ENCODE measurements around the gene IL6R.

DNA sequence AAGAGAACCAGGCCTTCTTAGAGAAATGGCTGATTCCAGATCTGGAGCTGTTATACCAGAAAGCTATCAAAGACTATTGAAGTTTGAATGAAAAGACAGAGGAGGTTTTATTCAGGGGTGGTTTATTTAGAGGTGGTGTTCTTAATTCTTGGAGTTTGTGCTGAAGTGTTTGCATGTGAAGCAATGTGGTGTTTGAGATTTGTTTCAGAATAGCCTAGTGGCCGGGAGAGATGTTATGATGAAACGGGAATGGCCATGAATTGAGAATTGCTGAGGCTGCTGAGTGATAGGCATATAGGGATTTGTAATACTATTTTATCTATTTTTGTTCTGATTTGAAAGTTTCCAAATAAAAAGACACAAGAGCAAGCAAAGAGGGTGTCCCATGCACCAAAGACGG lies 107.6 kb downstream of the IL6R start:
- TF ChIP-seq, protein P1, sequence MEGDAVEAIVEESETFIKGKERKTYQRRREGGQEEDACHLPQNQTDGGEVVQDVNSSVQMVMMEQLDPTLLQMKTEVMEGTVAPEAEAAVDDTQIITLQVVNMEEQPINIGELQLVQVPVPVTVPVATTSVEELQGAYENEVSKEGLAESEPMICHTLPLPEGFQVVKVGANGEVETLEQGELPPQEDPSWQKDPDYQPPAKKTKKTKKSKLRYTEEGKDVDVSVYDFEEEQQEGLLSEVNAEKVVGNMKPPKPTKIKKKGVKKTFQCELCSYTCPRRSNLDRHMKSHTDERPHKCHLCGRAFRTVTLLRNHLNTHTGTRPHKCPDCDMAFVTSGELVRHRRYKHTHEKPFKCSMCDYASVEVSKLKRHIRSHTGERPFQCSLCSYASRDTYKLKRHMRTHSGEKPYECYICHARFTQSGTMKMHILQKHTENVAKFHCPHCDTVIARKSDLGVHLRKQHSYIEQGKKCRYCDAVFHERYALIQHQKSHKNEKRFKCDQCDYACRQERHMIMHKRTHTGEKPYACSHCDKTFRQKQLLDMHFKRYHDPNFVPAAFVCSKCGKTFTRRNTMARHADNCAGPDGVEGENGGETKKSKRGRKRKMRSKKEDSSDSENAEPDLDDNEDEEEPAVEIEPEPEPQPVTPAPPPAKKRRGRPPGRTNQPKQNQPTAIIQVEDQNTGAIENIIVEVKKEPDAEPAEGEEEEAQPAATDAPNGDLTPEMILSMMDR (IDR thresholded peaks at IDR 0.05): no peak
- no peak for TF ChIP-seq POLR2A (IDR thresholded peaks at IDR 0.05)
